Fibroblast of peridontal ligament (primary cell): ENCODE measurements around the gene NT5DC2.

Experiments
- DNase-seq: peaks from one replicate; pipeline ENCODE4 v3.0.0-alpha.2; 2010; ENCODE audit errors: extremely low read depth

Gene NT5DC2

GRCh38 chr3:52524752-52525679 lies 8.6 kb downstream of the NT5DC2 start:
- no peak for DNase-seq

GRCh38 chr3:52524258-52524751 lies 9.4 kb downstream of the NT5DC2 start:
- no peak for DNase-seq

GRCh38 chr3:52523386-52524257 lies 10.0 kb downstream of the NT5DC2 start:
- no peak for DNase-seq

GRCh38 chr3:52522651-52523251 lies 10.9 kb downstream of the NT5DC2 start:
- DNase-seq, result no peak

GRCh38 chr3:52521881-52522650 lies 11.6 kb downstream of the NT5DC2 start:
- DNase-seq, result no peak

GRCh38 chr3:52521488-52521824 lies 12.2 kb downstream of the NT5DC2 start:
- no peak for DNase-seq

GRCh38 chr3:52520716-52521487 lies 12.8 kb downstream of the NT5DC2 start:
- no peak for DNase-seq

GRCh38 chr3:52520141-52520667 lies 13.5 kb downstream of the NT5DC2 start:
- DNase-seq, result no peak

- no peak for DNase-seq
Observed at GRCh38 chr3:52519445-52520140, 14.1 kb downstream of the NT5DC2 start.

- DNase-seq, result no peak
Observed at GRCh38 chr3:52518723-52519444, 14.8 kb downstream of the NT5DC2 start.

- no peak for DNase-seq
Observed at GRCh38 chr3:52517796-52518722, 15.6 kb downstream of the NT5DC2 start.

- no peak for DNase-seq
Observed at GRCh38 chr3:52516509-52517195, 17.0 kb downstream of the NT5DC2 start.

GRCh38 chr3:52515192-52515591 lies 18.5 kb downstream of the NT5DC2 start:
- DNase-seq, result no peak

GRCh38 chr3:52514576-52514975 lies 19.1 kb downstream of the NT5DC2 start:
- DNase-seq, result no peak

- DNase-seq, result no peak
Observed at GRCh38 chr3:52513281-52513680, 20.4 kb downstream of the NT5DC2 start.

GRCh38 chr3:52512727-52513126 lies 20.9 kb downstream of the NT5DC2 start:
- DNase-seq, result no peak

- DNase-seq, result no peak
Observed at GRCh38 chr3:52512105-52512504, 21.6 kb downstream of the NT5DC2 start.
